HG02884 (cell line): ENCODE measurements around the gene TLR5.
A peak's percentile ranks its signal among the peaks of the same experiment; 100 is the strongest.
"Not testable (repeated sequence)": the region's sequence is repeated elsewhere in the genome, so short reads cannot be mapped to it uniquely, and the experiment has no call there.

ENCODE experiments used
- ATAC-seq: cut with Tn5 transposase; IDR thresholded peaks from one replicate; pipeline ENCODE4 v1.9.1; 2021; ENCODE audit warnings: mild to moderate bottlenecking, moderate library complexity; ENCODE audit not compliant: unreplicated experiment

The TLR5 gene, protein sequence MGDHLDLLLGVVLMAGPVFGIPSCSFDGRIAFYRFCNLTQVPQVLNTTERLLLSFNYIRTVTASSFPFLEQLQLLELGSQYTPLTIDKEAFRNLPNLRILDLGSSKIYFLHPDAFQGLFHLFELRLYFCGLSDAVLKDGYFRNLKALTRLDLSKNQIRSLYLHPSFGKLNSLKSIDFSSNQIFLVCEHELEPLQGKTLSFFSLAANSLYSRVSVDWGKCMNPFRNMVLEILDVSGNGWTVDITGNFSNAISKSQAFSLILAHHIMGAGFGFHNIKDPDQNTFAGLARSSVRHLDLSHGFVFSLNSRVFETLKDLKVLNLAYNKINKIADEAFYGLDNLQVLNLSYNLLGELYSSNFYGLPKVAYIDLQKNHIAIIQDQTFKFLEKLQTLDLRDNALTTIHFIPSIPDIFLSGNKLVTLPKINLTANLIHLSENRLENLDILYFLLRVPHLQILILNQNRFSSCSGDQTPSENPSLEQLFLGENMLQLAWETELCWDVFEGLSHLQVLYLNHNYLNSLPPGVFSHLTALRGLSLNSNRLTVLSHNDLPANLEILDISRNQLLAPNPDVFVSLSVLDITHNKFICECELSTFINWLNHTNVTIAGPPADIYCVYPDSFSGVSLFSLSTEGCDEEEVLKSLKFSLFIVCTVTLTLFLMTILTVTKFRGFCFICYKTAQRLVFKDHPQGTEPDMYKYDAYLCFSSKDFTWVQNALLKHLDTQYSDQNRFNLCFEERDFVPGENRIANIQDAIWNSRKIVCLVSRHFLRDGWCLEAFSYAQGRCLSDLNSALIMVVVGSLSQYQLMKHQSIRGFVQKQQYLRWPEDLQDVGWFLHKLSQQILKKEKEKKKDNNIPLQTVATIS

DNA sequence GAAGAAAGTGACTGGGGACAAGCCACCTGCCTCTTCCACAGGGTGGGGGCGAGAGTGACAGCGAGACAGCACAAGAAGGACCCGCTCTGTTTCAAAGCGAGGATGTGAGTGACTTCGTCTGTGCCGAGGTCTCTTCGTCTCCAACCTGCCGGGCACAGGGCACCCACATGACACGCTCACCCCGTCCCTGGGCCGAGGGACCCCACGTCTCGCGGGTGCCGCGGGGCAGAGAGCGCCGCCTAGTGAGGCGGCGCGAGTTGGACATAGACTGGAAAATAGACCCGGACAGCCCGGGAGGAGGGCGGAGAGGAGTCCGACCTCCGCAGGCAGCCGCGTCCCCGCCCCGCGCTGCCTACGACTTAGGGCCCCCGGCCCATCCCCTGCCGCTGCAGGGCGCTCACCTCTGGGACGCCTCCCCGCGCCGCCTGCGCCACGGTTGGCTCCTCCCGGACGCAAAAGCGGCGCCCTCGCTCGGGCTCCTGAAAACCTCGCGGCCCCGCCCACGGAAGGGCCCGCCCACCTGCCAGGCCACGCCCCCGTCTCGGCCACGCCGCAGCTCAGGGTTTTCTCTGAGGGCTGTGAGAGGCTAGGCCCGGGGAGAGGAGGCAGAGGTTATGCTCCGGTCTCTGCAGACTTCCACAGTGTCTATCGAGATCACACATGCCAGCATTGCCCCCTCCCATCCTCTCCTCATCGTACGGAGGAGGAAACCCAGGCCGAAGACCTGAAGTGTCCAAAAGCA, at the start of gene TLR5:
Gene TLR5 (minus strand): TSS at position 454 of the 742 bp plus-strand sequence. CDS start 30,217 bp downstream, outside the sequence.
- ATAC-seq = peak; percentile 88

DNA sequence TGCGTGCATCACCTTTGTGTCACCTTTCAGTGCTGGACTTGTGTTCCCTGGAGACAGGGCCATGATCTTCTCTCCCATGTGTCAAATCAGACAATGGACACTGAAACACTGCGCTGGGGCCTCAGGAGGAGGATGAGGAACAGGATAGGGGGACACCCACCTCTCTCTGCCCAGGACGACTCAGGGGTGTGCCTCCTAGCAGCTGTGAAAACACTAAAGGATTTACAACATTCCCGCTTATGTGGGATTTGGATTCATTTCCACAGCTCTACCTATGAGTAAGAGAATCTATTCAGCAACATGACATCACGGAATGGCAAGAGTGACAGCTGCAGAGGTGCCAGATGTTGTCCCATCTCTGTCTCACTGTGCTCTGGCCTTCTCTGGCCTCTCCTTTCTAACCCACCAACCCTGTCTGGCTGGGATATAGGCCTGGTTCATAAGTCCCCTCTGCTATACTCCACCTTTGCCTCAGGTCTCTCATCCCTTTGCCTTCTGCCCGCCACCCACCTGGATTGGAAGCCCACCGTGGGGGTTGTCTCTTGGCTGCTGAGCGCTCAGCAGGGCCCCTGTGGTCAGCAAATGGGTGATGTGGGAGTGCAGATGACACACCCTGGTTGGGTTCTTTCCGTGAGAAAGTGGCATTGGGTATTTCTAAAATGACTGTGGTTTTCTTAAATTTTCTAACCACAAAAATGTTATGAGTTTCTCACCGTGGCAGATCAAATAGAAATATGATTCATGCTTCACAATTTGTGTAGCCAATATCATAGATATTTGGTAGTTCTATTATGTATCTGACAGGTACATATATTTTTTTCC, 47.1 kb upstream of the TLR5 start:
- ATAC-seq = peak; percentile 73

DNA sequence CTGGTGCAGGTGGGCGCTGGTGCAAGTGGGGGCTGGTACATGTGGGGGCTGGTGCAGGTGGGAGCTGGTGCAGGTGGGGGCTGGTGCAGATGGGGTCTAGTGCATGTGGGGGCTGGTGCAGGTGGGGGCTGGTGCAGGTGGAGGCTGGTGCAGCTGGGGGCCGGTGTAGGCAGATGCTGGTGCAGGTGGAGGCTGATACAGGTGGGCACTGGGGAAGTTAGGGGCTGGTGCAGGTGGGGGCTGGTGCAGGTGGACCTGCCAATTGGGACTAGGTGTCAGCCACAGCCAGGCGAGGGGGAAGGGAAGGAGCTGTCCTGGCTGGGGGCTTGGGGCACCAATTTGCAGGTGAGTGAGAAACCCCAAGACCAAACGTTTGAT, 46.5 kb upstream of the TLR5 start:
- no peak for ATAC-seq

DNA sequence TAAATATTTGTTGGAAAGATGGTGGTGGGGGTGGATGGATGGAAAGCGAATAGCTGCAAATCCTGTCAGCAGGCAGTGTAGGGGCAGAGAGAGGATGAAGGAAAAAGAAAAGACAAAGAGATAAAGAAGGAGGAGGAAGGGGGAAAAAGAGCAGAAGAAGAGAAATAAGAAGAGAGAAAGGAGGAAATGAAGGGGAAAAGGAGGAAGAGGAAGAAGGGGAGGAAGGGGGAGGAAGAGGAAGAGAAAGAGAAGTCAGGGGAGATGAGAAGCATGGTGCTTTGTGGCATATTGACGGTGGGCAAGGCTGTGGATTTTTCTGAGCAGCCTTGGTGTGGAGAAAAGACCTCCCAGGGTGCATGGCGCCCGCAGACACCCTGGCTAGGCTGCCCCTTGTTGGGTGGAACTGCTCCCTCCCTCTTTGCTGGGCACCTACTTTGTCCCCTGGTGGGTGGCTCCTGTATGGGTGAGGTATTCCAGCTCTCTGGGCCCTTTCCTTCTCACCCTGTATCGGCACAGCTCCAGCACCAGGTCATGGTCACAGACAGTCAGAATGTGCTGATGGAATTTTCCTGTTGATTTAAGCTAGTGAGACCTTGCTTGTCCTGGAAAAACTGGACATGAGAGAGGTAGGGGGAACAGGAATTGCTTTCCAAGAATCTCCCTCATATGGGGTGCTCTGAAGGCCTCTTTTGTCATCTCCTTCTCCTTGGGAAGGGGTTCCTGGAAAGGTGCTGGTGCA, 45.7 kb upstream of the TLR5 start:
- no peak for ATAC-seq

DNA sequence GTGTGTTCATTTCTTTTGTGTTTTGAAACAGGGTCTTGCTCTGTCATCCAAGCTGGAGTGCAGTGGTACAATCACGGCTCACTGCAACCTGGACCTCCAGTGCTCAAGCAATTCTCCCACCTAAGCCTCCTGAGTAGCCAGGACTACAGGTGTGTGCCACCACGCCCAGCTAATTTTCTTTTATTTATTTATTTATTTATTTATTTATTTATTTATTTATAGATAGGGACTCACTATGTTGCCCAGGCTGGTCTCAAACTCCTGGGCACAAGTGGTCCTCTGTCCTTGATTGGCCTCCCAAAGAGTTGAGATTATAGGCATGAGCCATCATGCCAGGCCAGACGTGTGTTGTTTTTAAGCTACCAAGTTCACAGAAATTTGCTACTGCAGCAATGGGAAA, 43.8 kb upstream of the TLR5 start:
- ATAC-seq = no peak

DNA sequence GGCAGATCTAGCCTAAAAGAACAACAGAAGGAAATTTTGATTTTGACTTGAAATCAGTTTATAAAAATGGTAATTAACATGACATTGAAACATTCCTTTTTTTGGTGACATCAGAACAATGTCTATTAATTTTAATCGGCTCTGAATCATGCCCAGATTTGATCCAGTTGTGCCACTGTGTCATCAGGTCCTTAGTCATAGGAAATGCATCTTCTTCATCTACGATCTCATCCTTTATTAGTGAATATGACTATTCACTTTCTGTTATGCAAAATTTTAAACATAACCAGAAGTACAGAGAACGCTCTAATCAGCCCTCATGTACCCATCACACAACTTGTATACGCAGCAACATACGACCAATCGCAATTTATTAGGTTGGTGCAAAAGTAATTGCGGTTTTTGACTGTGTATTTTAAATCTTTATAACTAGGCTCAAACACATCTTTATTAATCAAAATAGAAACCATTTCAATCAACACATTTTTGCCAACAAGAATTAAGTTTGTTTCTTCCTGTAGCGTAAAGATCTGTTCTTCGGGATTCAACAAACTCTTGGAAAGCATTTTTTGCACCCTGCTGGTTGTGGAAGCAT, 40.3 kb upstream of the TLR5 start:
- no peak for ATAC-seq

DNA sequence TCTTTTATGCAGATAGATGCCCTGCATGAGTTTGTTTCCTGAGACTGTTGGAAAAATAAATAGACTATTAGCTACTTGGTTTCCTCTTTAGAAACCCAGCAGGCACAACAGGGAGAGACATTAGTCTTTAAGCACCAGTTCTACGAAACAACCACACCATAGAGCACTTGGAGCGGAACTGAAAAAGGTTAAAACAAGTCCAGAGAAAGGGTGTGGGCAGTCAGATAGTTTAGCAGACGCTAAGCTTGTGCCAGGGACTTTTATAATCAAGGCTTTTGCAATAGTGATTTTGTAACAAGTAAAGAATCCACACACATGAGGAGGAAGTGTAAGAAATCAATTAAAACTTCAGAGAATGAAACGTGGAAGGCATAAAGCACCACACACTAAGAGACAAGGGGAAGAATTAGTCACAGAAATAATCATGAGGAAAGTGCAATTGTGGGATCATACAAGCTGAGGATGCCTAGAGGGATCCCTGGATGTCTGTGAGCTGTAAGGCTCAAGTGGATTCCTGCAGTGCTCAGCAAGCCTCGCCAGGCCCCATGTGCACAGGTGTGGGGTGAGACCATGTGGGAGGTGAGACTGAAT, 37.8 kb upstream of the TLR5 start:
- ATAC-seq = no peak

DNA sequence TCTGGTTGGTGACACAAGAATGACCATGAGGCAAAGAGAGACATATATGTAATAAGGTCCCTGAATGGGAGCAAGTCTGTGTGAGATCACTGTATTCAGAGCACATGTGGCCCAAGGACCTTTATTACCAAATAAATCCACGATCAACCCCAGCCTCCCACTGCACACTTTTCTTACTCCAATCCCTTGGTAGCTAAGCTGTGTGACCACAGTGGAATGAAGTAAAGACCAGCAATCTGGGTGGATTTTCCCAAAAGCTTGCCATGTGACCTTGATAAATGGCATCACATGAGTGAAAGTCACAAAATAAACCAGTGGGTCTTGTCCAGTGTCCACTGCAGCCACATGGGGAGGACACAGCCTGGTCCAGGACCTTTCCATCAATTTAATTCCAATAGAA, 36.7 kb upstream of the TLR5 start:
- ATAC-seq = no peak

DNA sequence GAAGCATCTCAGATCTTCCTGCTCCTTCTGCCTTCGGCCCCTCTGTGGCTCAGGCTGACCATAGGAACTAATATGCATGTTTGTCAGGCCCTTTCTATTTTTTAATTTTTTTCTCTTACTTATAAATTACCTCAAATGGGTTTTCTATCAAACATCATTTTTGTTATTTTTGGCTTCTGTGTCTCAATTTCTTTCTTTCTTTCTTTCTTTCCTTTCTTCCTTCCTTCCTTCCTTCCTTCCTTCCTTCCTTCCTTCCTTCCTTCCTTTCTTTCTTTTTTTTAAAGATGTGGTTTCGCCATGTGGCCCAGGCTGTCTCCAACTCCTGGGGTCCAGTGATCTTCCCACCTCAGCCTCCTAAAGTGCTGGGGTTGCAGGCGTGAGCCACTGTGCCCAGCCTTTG, 36.2 kb upstream of the TLR5 start:
- ATAC-seq = no peak

DNA sequence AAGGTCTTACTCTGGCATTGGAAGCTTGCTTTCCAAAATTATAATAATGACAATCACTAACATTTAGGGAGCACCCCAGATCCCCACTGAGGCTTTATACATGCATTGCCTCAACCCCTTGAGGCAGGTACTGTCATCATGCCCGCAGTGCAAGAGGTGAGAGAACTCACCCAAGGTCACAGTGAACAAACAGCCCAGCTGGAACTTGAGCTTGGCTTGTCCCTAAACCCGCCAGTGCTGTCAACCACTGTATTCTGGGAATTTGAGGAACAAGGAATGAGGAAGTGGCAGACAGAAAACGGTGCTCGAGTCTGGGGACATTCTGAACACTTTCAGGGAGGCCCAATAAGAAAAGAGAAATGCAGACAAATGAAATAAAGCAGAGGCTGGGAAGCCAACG, 34.6 kb upstream of the TLR5 start:
- ATAC-seq = no peak

DNA sequence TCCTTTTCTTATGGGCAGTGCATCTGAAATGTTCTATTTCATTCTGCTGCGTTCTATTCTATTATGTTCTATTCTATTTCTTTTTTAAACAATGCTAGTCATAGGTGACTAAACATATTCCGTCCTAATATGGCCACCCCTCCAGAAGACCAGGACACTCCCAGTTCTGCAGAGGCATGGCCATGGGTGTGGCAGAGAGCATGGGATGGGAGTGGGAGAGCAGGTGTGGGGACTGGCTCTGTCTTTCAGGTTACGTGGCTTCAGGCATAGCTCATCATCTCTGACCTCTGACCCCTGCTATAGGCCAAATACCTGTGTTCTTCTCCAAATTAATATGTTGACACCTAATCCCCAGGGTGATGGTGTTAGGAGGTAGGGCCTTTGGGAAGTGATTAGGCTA, 33.4 kb upstream of the TLR5 start:
- no peak for ATAC-seq

DNA sequence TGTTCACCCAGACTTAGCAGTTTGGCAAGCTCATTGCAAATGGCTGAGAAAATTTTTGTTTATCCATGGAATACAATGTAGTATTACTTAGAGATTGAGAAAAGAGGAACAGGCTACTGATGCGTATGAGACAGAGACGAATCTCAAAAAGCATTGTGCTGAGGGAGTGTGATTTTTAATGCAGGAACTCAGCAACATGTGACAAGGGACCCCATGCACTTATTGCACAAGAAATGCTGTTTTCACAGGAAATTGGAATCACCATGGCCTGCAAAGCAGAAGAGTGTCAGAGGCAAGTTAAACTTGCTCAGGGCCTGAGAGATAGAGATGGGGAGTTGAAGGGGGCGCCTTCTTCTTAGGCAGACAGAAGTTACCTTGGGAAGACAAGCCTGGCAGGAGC, 32.6 kb upstream of the TLR5 start:
- no peak for ATAC-seq

DNA sequence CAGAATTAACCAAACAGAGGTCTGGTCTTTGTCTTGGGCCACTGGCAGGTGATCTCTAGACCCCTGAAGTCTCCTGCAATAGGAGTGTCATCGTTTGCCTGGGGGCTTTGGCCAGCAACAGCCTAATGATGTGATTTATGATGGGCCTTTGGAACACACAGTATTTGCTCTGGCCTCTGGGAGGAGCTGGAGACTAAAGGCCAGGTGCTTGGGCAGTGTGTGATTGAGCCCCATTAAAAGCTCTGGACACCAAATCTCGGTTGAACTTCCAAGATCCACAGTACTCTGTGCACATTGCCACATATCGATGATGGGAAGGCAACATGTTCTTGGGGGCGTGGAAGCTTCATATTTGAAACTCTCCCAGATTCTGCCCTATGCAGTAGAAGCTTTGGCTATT, 32.0 kb upstream of the TLR5 start:
- ATAC-seq = no peak

DNA sequence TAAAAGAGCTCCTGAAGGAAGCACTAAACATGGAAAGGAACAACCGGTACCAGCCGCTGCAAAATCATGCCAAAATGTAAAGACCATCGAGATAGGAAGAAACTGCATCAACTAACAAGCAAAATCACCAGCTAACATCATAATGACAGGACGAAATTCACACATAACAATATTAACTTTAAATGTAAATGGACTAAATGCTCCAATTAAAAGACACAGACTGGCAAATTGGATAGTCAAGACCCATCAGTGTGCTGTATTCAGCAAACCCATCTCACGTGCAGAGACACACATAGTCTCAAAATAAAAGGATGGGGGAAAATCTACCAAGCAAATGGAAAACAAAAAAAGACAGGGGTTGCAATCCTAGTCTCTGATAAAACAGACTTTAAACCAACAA, 26.4 kb upstream of the TLR5 start:
- ATAC-seq = not testable (repeated sequence)

DNA sequence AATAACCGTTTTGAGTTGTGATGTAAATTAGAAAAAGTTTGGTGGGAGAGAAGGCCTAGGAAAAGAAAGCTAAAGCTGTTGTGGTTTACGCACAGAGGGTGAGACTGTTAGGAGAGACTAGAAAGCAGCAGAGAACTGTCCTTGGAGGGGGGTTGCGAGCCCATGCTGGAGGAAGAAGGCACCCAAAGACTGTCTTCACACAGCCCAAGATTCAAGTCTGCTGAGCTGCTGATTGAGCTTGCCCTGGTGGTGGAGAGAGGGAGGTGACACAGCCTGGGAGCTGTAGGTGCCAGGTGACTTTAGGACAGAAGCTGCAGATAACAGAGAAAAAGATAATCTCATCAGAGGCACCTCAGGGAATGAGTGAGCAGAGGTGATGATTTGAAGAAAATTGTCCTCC, 18.3 kb upstream of the TLR5 start:
- ATAC-seq = no peak

DNA sequence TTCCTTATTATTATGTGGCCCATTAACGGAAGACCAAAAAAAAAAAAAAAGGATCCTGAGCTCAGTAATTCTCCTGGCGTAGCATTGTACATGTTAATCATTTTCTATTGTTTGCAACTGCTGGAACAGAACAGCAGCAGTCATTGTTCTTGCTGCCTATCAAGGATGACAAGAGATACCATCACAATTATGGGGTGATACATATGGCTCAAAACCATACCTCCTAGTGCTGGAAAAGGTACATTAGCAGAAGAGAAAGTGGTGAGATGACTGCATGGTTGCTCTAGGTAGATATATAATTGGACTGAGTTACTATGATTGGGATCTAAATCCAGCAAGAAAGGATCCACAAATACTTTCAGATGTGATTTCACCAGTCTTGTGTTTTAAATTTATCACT, 13.3 kb upstream of the TLR5 start:
- no peak for ATAC-seq

DNA sequence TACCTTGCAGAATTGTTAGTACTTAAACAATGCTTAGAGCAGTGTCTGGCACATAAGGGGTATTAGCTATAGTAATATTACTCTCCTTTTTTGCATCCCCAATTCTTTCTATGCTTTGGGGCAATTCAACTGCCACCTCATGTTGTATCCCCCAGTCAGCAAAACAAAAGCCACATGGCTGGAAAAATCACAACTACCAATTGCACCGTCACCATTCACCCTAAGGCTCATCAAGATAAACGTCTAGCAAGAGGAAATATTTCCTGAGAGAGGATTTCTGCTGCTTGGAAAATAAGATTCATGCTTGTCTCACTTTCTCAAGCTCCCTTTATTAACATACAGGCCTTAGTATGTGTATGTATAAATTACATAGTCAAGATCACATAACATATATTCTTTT, 12.1 kb upstream of the TLR5 start:
- no peak for ATAC-seq

DNA sequence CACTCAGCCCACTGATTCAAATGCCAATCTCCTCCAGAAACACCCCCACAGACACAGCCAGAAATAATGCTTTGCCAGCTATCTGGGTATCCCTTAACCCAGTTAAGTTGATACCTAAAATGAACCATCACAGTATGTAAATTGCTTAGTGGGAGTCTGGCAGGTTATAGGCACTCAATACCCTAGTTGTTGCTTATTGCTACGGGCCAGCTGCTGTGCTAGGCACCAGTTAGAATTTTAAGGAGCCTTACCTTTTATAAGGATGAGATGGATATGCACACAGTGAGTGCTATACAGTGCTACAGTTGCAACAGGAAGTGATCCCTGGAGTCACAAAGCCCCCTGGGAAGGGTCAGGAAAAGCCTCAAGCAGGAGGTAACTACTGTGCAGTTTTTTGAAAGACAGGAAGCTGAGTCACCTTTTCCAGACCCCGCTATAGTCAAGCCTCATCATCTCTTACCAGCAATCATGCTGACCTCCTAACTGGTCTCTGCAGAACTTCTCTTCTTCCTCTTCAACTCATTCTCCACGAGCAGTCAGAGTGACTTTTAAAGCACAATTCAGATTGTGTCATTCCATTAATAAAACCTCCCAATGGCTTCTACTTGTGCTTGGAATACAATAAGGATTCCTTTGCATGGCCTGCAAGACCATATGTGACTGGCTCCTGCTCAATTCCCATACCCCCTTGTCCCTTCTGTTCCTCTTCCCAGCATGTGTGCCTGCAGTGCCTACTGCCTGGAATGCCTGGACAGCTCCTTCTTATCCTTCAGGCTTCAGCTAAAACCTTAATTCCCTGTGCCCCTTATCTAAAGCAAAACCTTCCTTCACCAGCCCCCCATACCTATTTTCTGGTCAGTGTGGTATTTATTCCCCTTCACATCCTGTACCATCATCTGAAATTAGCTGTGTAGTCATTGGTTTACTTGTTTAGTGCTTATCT, 10.4 kb upstream of the TLR5 start:
- no peak for ATAC-seq
